GM12874 (cell line): ENCODE results near the gene THOC1.

Source experiments
- TF ChIP-seq, protein P1 (sequence below): IDR thresholded peaks from 2 replicates; pipeline ENCODE4 v1.5.1; 2011; ENCODE audit warnings: low read depth, mild to moderate bottlenecking, control low read depth, low read length, moderate library complexity; ENCODE audit not compliant: insufficient read depth

THOC1 gene

DNA sequence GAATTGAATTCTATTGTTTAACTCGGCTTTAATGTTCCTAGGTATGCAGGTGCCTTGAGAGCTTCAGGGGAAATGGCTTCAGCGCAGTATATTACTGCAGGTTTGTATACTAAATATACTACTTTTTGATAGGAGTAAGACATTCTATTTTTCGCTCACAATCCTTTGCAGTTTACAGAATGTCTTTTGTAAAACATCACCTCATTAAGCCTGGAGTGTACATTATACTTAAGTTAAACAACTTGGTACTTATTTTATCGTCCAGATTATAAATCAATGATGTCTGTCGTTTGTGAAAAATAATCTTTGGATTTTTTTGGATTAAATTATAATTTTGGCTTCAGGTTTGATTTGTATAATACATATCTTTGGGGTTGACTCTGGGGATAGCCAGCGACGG is 75.0 kb downstream of the THOC1 start:
- TF ChIP-seq, protein P1, sequence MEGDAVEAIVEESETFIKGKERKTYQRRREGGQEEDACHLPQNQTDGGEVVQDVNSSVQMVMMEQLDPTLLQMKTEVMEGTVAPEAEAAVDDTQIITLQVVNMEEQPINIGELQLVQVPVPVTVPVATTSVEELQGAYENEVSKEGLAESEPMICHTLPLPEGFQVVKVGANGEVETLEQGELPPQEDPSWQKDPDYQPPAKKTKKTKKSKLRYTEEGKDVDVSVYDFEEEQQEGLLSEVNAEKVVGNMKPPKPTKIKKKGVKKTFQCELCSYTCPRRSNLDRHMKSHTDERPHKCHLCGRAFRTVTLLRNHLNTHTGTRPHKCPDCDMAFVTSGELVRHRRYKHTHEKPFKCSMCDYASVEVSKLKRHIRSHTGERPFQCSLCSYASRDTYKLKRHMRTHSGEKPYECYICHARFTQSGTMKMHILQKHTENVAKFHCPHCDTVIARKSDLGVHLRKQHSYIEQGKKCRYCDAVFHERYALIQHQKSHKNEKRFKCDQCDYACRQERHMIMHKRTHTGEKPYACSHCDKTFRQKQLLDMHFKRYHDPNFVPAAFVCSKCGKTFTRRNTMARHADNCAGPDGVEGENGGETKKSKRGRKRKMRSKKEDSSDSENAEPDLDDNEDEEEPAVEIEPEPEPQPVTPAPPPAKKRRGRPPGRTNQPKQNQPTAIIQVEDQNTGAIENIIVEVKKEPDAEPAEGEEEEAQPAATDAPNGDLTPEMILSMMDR, result no peak

DNA sequence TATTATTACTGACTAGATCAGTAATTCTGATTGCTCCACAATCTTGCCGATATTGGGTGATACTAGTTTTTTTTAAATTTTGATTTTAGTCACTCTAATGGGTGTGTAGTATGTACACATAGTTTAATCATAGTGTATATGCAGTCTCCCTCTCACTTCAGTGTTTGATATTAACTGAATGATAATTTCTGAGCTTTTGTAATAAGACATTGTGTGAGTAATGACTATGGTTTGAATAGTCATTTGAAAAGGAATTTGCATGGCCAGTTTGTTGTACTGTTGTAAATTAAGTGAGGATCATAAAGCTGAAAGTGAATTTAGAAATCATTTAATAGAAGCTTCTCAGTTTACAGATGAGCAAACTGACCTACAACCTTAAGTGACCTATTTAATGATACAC is 76.1 kb downstream of the THOC1 start:
- TF ChIP-seq, protein P1, result no peak

DNA sequence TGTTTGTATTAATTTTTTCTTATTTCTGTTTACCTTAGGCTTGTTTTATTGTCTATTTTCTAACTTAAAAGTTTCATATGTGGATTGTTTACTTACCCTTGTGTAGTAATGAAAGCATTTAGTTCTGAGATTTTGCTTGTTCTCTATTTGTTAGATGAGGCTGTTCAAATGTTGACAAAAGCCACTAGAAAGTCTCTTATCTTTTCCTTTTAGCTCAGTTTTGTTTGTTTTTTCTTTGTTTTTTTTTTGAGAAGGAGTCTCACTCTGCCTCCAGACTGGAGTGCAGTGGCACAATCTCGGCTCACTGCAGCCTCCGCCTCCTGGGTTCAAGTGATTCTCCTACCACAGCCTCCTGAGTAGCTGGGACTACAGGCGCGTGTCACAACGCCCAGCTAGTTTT is 78.6 kb downstream of the THOC1 start:
- TF ChIP-seq, protein P1, result no peak

DNA sequence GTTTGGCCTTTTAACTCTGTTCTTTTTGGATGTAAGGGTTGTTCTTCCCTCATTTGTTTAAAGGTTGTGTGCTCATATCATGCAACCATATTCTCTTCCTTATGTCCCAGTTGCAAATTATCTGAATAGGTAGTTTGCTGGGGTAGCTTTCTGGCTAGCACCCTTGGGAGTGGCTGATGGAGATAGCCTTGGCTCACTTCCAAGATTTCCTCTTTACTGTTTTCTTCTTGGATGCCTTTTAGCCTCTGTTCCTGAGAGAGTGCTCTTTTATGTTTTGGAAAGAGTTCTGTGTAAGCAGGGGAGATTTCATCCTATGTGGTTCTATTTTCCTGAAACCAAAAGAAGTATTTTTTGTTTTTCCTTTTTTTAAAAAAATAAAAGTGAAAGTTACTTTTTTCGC is 84.1 kb downstream of the THOC1 start:
- TF ChIP-seq, protein P1, result no peak

DNA sequence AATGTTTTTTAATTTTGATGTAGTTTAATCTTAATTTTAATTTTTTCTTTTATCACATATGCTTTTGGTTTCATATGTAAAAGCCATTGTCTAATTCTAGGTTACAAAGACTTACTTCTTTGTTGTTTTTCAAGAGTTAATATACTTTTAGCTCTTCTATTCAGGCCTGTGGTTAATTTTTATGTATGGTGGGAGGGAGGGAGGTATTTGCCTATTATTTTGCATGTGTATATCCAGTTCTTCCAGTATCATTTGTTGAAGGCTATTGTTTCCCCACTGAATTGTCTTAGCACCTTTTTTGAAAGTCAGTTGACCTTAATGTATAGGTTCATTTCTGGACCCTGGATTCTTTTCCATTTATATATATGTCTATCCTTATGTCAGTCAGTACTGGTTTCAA is 86.1 kb downstream of the THOC1 start:
- TF ChIP-seq, protein P1, result no peak

DNA sequence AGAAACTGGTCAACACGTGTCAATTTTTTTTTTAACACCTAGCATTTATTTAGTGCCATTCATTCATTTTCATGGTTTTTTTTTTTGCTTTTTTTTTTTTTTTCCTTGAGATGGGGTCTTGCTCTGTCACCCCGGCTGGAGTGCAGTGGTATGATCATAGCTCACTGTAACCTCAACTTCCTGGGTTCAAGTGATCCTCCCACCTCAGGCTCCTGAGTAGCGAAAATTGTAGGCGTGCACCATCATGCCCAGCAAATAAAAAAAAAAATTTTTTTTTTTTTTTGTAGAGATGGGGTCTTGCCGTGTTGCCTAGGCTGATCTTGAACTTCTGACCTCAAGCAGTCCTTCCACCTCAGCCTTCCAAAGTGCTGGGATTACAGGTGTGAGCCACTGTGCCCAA is 88.3 kb downstream of the THOC1 start:
- TF ChIP-seq, protein P1, result no peak

DNA sequence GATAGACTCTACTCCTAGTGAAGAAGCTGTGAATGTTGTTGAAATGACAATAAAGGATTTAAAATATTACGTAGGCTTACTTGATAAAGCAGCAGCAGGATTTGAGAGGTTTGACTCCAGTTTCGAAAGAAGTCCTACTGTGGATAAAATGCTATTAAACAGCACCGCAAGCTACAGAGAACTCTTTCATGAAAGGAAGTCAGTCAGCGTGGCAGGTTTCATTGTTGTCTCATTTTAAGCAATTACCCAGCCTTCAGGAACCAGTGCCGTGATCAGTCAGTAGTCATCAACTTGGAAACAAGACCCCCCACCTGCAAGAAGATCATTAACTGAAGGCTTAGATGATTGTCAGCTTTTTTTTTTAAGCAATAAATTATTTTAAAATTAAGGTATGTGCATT is 95.5 kb downstream of the THOC1 start:
- TF ChIP-seq, protein P1, result no peak
